ENCODE results near the gene MUS81.
"Not testable (repeated sequence)": the region's sequence is repeated elsewhere in the genome, so short reads cannot be mapped to it uniquely, and the experiment has no call there.

Gene MUS81, protein sequence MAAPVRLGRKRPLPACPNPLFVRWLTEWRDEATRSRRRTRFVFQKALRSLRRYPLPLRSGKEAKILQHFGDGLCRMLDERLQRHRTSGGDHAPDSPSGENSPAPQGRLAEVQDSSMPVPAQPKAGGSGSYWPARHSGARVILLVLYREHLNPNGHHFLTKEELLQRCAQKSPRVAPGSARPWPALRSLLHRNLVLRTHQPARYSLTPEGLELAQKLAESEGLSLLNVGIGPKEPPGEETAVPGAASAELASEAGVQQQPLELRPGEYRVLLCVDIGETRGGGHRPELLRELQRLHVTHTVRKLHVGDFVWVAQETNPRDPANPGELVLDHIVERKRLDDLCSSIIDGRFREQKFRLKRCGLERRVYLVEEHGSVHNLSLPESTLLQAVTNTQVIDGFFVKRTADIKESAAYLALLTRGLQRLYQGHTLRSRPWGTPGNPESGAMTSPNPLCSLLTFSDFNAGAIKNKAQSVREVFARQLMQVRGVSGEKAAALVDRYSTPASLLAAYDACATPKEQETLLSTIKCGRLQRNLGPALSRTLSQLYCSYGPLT

DNA sequence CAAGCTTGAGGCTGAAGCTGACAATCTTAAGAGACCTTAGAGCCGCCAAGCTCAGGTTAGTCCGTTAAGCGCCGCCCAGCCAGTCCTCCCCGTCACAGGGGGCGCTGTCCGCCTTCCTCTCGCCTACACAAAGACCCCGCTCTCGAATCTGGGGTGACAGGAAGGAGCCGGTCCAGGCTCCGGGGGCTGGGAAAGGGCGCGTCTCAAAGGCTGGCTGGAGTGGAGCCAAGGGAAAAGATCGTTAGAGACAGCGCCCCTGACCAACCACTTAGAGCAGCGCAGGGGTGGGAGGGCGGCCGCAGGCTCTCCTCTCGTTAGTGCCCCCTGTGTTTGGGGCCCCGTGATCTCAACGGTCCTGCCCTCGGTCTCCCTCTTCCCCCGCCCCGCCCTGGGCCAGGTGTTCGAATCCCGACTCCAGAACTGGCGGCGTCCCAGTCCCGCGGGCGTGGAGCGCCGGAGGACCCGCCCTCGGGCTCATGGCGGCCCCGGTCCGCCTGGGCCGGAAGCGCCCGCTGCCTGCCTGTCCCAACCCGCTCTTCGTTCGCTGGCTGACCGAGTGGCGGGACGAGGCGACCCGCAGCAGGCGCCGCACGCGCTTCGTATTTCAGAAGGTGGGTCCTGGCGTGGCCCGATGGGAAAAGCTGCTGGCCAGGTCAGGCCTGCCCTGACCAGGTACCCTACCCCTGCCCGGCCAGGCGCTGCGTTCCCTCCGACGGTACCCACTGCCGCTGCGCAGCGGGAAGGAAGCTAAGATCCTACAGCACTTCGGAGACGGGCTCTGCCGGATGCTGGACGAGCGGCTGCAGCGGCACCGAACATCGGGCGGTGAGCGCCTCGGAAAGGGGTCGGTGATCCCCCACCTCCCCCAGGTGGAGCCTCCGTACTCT is at the start of gene MUS81:
MUS81 (plus strand) TSS at position 156 of the 887 bp plus-strand sequence; CDS start at position 477, 321 bp downstream.
- FAIRE-seq, result no peak
- DNase-seq (ENCODE audit: low spot score), result peak; percentile 91

DNA sequence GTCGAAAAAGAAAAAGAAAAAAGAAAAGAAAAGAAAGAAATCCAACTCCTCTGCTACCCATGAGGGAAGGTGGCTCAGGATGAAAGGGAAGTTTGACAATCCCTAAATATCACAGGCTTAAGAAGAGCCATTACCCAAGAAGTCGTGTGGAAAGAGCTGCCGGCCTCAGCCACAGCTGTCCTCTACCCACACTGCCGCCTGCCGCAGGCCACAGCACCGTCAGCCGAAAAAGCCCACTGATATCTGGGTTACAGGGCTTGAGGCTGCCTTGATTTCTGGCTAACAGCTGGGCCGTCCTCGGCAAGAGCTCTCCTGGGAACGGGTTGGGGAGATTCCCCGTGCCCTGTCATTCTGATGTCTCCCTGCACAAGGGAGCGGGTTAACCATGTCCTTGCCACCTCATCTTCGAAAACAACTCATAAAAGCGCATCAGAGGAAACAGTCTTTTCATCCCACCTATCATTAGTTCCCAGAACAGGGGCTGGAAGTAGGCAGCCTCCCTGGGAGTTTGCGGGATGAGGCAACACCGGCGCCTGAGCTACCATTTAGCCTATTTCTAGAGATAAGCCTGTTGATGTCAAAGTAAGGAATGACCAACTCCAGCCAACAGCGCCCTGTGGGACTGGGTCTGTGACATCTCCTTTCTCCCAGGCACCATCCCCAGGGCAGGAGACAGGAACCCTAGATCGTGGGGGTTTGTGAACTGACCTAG is 48.3 kb upstream of the MUS81 start:
- no peak for FAIRE-seq
- DNase-seq (ENCODE audit: low spot score), result no peak

DNA sequence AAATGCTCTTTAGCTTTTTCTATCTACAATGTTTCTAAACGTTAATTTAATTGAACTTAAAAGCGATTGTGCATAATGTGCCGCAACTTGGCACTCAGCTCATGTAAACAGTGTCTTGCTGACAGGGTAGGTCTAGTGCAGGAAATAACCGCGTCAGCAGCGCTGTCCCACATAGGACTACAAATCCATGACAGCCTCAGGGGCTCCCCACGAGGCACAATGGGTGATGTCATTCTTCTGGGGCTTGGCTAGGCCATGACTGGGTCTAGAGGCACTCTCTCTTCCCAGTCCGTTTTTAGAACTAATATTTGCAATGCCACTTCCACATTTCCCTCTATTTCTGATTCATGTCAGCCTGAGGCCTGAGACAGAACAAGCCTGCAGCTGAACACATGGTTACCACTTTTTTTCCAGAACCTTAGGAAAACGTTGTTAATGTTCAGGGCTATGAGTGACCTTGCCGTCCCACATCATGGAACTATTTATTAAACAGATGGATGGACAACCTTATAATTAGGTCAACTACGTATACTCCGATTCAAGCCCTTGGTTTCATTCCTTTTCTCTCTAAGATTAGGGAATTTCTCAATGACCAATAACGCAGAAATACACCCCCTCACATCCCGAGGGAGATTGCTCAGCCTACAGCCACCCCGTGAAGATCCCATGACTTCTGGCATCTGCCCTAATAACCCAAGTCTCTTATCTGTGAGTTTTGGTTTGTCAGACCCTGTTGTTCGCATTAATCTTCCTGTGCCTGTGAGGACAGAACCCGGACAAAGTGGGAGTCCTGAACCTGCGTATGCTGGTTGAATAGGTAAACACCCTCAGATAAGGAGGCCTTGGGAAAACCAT is 45.9 kb upstream of the MUS81 start:
- DNase-seq (ENCODE audit: low spot score) (no peak), FAIRE-seq (no peak)

DNA sequence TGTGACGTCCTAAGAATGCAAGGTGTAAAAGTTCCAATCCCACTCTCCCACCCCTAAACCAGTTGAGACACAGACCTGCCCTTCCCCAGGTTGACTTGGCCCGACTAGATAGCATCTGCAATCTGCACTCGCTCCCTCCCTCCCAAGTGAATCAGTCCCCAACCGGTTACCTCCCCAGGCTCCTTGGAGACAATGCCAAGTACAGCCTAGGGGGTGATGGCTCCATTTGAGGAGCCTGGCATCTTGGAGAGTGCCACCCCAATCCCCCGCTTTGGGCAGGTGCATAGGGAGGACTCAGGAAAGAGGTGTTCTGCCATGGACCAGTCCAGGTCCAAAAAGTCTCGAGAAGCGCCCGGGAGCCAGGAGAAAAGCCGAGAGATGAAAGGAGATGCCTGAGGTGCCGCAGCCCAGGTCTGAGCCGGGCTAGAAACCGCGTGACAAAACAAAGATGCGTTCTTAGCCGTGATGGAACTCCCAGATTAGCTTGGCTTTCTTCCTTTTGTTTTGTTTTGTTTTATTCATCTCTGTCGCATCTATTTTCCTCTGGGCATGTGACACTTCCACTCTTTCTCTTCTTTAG is 45.2 kb upstream of the MUS81 start:
- FAIRE-seq (no peak), DNase-seq (ENCODE audit: low spot score) (no peak)

DNA sequence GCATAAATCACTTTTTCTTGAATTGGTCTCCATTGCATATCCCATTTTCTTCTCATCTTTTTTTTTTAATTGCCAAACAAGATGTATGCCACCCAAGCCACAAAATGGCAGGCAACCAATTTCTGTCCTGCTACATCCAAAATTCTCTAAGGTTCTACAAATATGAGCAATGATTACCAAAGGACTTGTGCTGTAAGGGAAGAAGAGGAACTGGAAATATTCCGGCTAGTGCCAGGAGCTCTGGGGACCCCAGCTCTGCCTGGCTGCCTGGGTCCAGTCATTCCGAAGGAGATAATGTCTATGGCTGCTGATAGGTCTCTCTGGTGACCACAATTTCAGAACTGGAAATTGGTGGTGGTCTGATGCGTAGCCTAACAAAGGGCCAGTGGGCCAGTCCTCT is 43.5 kb upstream of the MUS81 start:
- FAIRE-seq, result no peak
- DNase-seq (ENCODE audit: low spot score), result no peak

DNA sequence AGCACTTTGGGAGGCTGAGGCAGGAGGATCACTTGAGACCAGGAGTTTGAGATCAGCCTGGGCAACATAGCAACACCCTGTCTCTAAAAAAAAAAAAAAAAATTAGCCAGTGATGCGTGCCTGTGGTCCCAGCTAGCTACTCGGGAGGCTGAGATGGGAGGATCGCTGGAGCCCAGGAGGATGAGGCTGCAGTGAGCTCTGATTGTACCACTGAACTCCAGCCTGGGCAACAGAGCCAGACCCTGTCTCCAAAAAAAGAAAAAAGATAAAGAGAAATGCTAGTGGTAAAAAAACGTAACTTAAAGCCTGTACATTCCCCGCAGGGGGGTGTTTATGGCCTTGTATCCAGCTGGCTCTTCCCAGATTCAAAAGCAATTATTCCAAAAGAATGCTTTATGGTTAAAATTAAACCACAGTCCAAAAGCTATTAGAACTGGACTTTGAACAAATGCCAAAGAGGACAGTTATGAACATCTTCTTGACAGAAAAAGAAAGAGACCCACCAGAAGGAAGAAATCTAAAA is 42.9 kb upstream of the MUS81 start:
- FAIRE-seq (no peak), DNase-seq (ENCODE audit: low spot score) (no peak)

DNA sequence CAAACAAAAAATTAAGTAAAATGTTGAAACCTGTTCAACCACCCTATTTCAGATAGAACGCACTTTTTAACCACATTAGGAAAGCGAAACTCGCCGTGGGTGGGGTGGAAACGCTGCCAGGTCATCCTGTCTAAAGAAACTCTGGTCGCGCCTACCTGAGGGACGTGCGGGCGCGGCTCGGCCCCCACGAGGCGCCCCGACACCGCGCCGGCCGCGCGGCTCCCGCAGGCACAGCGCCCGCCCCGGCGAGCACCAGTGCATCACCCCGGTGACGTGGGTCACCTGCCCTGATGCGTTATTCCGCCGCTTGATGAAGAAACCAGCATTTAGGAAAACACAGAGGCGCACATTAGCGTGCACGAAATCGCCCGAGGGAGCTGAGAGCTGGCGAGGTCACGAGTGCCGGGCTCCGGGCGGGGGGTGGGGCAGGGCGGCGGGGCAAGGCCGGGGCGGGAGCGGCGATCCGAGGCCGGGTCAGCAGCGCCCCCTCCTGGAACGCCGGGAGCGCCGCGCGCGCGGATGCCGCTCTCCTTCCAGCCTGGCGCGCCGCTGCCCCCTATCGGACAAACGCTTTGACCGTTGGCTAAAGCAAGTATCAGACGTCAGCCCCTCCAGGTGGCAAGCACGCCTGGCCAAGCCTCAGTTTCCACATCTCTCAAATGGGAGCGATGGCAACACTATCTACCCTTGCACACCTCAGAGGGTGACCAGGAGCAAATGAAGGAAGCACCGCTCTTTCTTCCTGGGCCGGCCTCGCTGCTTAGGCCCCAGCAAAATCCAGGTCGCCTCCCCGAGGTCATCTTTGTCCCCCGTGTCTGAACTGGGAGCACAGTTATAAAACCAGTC is 42.2 kb upstream of the MUS81 start:
- FAIRE-seq (peak; percentile 23), DNase-seq (ENCODE audit: low spot score) (peak; percentile 96)

DNA sequence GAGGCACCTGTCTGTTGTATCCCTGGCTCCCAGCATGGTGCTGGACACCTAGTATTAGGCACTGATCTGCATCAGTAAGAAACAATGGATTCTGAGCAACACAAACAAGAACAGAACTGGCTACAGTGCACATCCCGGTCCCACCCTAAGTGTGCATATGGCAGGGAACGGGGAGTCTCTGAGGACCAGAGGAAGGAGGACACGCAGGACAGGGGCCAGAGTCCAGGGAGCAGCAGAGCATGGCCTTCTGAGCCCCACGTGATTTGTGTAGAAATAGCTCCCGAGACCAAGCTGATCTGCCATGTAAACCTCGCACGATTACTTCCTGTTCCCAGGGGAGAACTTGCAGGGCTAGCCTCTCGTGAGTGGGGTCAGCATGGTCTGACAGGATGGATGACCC is 39.1 kb upstream of the MUS81 start:
- no peak for DNase-seq (ENCODE audit: low spot score)
- no peak for FAIRE-seq

DNA sequence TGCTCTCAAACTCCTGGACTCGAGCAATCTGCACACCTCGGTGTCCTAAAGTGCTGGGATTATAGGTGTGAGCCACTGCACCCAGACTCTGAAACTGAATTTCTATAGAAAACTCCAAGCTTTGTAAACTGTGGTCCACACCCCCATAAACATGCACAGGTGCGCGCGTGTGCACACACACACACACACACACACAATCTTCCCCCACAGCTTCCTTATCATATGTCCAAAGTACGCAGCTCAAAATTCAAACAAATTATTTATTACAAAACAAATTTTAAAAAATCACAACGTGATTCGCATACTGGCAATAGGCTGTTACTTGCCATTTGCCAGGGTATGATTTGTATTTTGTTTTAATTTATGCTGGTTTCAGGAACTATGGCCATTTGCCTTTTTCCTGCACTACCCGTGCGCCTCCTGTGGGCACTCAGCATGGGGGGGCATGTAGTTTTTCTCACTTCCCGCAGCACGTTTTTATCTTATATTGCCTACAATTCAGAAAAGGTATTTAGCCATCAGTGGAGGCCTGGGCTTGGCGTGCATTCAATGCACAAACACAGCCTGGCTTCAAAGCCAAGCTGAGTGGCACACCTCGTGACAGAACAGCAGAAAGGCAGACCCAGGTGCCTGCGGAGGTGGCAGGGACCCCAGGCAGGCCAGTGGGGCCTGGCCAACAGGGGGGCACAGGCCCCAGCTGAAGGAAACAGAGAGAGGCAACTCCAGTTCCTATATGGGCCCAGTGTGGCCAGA is 37.3 kb upstream of the MUS81 start:
- FAIRE-seq, result no peak
- no peak for DNase-seq (ENCODE audit: low spot score)

DNA sequence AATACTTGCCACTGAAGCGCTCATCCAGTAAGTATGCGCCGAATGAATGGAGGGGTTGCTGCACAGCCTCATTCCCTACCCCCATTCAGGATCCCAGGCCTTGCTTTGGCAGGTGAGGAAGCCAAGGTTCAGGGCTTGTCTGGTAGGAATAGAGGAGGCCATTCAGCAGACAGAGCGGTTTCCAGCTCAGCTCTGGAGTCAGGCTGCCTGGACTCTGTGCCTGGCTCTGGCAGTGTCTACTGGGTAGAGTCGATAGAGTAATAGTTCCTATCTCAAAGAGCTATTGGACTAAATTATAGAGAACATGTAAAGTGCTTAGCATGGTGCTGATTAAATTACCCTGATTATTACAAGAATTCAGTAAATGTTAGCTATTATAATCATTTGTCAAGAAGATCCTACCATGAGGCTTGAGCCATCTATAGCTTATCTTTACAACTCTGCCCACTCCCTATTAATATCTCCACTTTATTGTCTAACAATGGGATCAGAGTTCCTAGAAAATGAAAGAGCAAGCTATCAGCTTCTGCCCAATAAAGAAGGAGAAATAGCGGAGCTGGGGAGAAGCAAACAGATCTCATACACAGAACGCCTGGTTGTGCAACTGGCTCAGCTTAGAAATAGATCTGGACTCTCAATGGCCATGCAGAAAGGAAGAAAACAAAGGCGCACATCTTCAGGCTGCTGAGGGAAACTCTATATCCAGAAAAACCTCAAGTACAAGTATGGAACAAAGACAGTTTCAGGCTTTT is 33.1 kb upstream of the MUS81 start:
- FAIRE-seq, result no peak

DNA sequence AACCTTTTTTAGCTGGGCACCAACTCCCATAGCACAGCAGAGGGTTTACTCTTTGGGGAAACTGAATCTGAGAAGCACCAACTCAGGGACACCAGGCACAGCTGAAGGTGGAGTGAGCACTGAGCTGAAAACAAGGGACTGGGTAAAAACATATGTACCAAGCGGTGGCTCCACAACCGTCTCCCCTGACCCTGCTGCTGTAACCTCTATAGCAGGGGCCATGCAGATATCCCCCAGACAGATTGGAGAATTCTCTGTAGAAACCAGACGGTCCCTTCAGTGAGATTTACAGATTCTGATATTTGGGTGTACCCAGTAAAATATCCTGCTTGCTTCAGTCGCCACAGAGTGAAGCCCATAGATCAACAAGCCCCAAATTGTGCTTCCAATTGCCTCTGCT is 30.8 kb upstream of the MUS81 start:
- DNase-seq (ENCODE audit: low spot score) (no peak), FAIRE-seq (no peak)

More for the DNA sequence above, 33.1 kb upstream of the MUS81 start:
- DNase-seq (ENCODE audit: low spot score), result no peak

DNA sequence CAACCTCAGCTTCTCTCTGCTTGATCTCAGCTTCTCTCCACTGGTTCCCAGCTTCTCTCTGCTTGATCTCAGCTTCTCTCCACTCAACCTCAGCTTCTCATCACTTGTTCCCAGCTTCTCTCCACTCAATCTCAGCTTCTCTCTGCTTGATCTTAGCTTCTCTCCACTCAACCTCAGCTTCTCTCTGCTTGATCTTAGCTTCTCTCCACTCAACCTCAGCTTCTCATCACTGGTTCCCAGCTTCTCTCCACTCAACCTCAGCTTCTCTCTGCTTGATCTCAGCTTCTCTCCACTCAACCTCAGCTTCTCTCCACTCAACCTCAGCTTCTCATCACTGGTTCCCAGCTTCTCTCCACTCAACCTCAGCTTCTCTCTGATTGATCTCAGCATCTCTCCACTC is 28.0 kb upstream of the MUS81 start:
- DNase-seq (ENCODE audit: low spot score); FAIRE-seq: not testable (repeated sequence)

DNA sequence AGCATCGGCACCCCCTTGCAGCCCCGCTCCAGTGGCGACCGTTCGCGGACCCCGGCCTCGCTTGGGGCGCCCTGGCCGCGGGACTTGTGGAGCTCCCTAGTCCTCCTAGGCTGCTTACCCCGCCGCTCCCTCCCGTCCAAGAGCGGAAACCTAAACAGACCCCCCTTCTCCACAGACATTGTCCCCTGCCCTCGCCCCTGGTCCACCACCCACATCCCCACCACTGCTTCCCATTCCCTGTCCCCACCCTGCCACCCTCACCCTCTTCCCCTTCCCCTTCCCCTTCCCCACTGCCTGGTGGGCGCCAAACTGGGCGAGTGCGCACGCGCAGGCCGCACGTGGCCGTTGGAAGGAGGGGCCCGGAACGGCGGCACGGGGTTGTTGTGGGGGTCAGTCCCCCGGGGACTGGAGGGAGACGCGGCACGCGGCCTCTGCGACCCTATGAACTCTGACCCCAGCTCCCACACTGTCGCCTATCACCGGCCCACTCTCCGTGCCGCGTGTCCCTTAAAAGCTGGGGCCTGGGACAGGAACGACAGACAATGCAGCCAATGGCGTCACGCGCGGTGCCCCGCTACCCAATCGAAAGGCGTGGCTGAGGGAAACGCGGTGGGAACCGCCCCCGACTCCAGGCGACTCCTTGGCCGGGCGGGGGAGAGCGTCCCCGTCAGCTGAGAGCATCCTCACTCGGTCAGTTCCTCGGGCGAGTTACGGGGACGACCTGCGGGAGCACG is 26.8 kb upstream of the MUS81 start, which contains the start of gene SNX32:
SNX32 (plus strand) TSS at position 667 of the 734 bp plus-strand sequence. CDS start 103 bp downstream, outside the sequence.
- FAIRE-seq, result no peak

DNA sequence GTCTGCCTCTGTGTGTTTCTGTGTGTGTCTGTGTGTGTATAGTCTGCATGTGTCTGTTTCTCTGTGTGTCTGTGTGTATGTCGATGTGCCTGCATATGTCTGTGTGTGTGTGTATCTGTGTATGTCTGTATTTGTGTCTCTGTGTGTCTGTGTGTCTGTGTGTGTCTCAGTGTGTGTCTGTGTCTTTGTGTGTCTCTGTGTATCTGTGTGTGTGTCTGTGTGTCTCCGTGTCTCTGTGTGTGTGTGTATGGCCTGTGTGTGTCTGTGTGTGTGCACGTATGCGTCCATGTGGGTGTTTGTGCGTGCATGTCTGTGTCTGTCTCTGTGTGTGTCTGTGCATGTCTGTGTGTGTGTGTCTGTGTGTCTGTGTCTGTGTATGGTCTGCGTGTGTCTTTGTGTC is 26.0 kb upstream of the MUS81 start:
- FAIRE-seq (peak; percentile 44), DNase-seq (ENCODE audit: low spot score) (no peak)

More for the DNA sequence above, 26.8 kb upstream of the MUS81 start, which contains the start of gene SNX32:
- DNase-seq (ENCODE audit: low spot score), result no peak

DNA sequence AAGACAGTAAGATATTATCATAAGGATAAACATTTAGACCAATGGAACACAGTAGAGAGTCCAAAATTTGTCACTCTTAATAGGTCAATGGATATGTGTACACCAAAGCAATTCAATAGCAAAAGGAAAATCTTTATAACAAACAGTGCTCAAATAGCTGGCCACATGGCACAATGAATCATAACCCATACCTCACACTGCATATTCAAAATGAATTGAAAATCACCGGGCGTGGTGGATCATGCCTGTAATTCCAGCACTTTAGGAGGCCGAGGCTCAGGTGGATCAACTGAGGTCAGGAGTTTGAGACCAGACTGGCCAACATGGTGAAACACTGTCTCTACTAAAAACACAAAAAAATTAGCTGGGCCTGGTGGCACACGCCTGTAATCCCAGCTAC is 18.1 kb upstream of the MUS81 start:
- DNase-seq (ENCODE audit: low spot score) (no peak), FAIRE-seq (no peak)

DNA sequence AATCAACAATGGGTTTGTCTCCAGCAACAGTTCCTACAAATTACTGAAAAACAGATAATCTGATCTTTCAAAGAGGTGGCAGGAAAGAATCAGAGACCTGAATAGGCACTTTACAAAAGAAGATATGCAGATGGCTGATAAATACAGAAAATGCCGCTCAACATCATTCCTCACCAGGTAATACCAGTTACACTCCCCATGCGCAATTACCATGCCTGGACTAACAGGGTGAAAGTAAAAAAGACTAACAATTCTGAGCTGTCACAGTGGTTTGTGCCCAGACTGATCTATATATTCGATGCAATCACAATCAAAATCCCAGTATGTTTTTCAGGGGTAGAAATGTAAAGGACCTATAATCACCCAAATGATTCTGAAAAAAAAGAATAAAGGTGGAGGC is 16.4 kb upstream of the MUS81 start:
- FAIRE-seq, result no peak
- no peak for DNase-seq (ENCODE audit: low spot score)

Data from urothelium cell line (cell line).